HEK293 (cell line): ENCODE results near the gene SENP2.

ENCODE experiments used
- CTCF ChIA-PET: fragments of 350-600 bp; formaldehyde crosslinking; extraction: SDS; loops from one replicate; lab custom pipeline; 2021; ENCODE audit warnings: antibody characterized with exemption; lab: Yijun Ruan, JAX
- POLR2A ChIA-PET: fragments of 300-600 bp; formaldehyde crosslinking; extraction: SDS; loops from one replicate; lab custom pipeline; 2020; ENCODE audit warnings: antibody characterized with exemption, inconsistent platforms; lab: Yijun Ruan, JAX
- H3K27ac ChIP-seq: fragments of 200-500 bp; sonication (Bioruptor generic); 2 replicates; pipeline ENCODE4 v1.5.1; 2014; ENCODE audit warnings: low read depth, low read length, control low read depth, inconsistent platforms; ENCODE audit errors: extremely low read depth
- H3K36me3 ChIP-seq, 2 experiments: fragments of 200-500 bp in 1 of 2; sonication (Bioruptor generic) in 1 of 2; 1 replicate in 1 of 2; 2 replicates in 1 of 2; pipeline ENCODE4 v1.5.1; 2014 to 2017; ENCODE audit warnings: inconsistent platforms in 2 of 2, low read length in 2 of 2; ENCODE audit not compliant: control insufficient read depth in 2 of 2, insufficient read depth in 1 of 2
- H3K4me1 ChIP-seq: fragments of 200-500 bp; sonication (Bioruptor generic); 2 replicates; pipeline ENCODE4 v1.5.1; 2014; ENCODE audit warnings: mild to moderate bottlenecking, low read length, inconsistent platforms; ENCODE audit not compliant: control insufficient read depth, insufficient read depth
- H3K4me3 ChIP-seq: 2 replicates; pipeline ENCODE4 v1.5.1; 2011; ENCODE audit warnings: low read depth, mild to moderate bottlenecking, control low read depth, low read length, moderate library complexity
- H3K9me3 ChIP-seq: fragments of 200-500 bp; sonication (Bioruptor generic); 2 replicates; pipeline ENCODE4 v1.5.1; 2014; ENCODE audit warnings: low read depth, low read length, inconsistent platforms; ENCODE audit not compliant: control insufficient read depth, insufficient read depth
- BCL11A ChIP-seq: fragments of 450-650 bp; formaldehyde crosslinking; IDR thresholded peaks from 2 replicates; pipeline ENCODE4 v1.5.1; 2016; ENCODE audit warnings: low read depth, missing biosample characterization, missing genetic modification characterization
- ZBTB17 ChIP-seq: fragments of 450-650 bp; formaldehyde crosslinking; IDR thresholded peaks from 2 replicates; pipeline ENCODE4 v1.5.1; 2016; ENCODE audit warnings: missing biosample characterization, missing genetic modification characterization
- ZFP37 ChIP-seq: fragments of 450-650 bp; formaldehyde crosslinking; IDR thresholded peaks from 2 replicates; pipeline ENCODE4 v1.5.1; 2016; ENCODE audit warnings: missing biosample characterization, missing genetic modification characterization
- ZNF112 ChIP-seq: fragments of 450-650 bp; formaldehyde crosslinking; IDR thresholded peaks from 2 replicates; pipeline ENCODE4 v1.5.0; 2017; ENCODE audit warnings: missing biosample characterization, missing genetic modification characterization
- ZNF335 ChIP-seq: fragments of 450-650 bp; formaldehyde crosslinking; conservative IDR thresholded peaks from 2 replicates; pipeline ENCODE4 v1.5.1; 2016; ENCODE audit warnings: missing biosample characterization, missing genetic modification characterization
- ZNF391 ChIP-seq: fragments of 450-650 bp; formaldehyde crosslinking; IDR thresholded peaks from 2 replicates; pipeline ENCODE4 v1.5.1; 2016; ENCODE audit warnings: low read depth, missing biosample characterization, missing genetic modification characterization, borderline replicate concordance
- ZNF585B ChIP-seq: fragments of 450-650 bp; formaldehyde crosslinking; IDR thresholded peaks from 2 replicates; pipeline ENCODE4 v1.5.1; 2016; ENCODE audit warnings: missing biosample characterization, missing genetic modification characterization
- ZNF623 ChIP-seq: fragments of 450-650 bp; formaldehyde crosslinking; IDR thresholded peaks from 2 replicates; pipeline ENCODE4 v1.5.1; 2016; ENCODE audit warnings: missing biosample characterization, missing genetic modification characterization
- ZSCAN23 ChIP-seq: fragments of 450-650 bp; formaldehyde crosslinking; IDR thresholded peaks from 2 replicates; pipeline ENCODE4 v1.5.1; 2016; ENCODE audit warnings: missing biosample characterization, missing genetic modification characterization
- TF ChIP-seq, protein P1 (sequence below): fragments of 450-650 bp; formaldehyde crosslinking; IDR thresholded peaks from 2 replicates; pipeline ENCODE4 v1.5.1; 2016; ENCODE audit warnings: missing biosample characterization, missing genetic modification characterization
- TF ChIP-seq, protein P2 (sequence below): fragments of 450-650 bp; formaldehyde crosslinking; IDR thresholded peaks from 2 replicates; pipeline ENCODE4 v1.5.1; 2016; ENCODE audit warnings: missing biosample characterization, missing genetic modification characterization

Gene SENP2

DNA sequence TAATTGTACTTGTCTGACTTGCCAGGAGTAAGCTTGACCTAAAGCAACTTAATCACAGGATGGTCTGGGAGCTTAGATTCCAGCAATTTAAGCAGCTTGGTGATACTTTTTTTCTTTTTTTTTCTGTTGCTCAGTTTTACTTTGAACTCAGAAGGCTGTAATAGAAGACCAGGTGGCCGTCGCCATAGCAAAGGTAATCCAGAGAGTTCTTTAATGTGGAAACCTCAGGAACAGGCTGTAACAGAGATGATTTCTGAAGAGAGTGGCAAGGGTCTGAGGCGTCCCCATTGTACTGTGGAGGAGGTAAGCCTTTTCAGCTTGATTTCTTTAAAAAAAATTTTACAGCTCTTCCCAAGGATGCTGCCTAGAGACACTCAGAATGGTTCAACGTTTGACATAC, 20.1 kb downstream of the SENP2 start:
- POLR2A ChIA-PET = interaction anchor here (0.6 kb wide), 1 partner anchor 11 kb away, joined by 4 read pairs; no protein-coding TSS in a partner anchor
- Histone ChIP-seq H3K36me3 (peaks cover 25 to 76% of the 10 kb centered on the region in 2 experiments; a peak in 2 of 3 replicates), H3K27ac (no peak overlapping the region), H3K9me3 (no peaks in the 10 kb centered on the region), H3K4me1 (no peaks in the 10 kb centered on the region), H3K4me3 (no peak overlapping the region)
- CTCF ChIA-PET = interaction anchor here (0.6 to 0.7 kb wide), 2 partner anchors 9 to 959 kb away, joined by 3 read pairs; no protein-coding TSS in a partner anchor
- no peak for TF ChIP-seq ZNF623 (tag by site-specific recombination)

DNA sequence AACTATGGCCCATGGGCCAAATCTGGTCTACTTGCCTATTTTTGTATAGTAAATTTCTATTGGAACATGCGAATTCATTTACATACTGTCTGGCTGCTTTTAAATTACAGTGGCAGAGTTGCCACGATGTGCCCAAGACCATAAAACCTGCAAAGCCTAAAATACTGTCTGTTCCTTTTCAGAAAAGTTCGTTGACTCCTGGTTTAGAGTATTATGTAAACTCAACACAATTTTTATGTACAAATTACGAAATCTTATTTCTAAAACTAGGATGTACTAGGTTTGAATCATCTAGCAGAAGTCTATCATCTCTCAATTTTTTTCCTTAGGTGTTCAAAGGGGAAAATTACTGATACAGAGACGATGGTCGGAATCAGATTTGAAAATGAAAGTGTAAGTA, 26.9 kb downstream of the SENP2 start:
- TF ChIP-seq ZNF391 (tag by site-specific recombination) (no peak), ZNF585B (tag by site-specific recombination) (no peak), ZNF335 (tag by site-specific recombination) (no peak)
- TF ChIP-seq, protein P1, sequence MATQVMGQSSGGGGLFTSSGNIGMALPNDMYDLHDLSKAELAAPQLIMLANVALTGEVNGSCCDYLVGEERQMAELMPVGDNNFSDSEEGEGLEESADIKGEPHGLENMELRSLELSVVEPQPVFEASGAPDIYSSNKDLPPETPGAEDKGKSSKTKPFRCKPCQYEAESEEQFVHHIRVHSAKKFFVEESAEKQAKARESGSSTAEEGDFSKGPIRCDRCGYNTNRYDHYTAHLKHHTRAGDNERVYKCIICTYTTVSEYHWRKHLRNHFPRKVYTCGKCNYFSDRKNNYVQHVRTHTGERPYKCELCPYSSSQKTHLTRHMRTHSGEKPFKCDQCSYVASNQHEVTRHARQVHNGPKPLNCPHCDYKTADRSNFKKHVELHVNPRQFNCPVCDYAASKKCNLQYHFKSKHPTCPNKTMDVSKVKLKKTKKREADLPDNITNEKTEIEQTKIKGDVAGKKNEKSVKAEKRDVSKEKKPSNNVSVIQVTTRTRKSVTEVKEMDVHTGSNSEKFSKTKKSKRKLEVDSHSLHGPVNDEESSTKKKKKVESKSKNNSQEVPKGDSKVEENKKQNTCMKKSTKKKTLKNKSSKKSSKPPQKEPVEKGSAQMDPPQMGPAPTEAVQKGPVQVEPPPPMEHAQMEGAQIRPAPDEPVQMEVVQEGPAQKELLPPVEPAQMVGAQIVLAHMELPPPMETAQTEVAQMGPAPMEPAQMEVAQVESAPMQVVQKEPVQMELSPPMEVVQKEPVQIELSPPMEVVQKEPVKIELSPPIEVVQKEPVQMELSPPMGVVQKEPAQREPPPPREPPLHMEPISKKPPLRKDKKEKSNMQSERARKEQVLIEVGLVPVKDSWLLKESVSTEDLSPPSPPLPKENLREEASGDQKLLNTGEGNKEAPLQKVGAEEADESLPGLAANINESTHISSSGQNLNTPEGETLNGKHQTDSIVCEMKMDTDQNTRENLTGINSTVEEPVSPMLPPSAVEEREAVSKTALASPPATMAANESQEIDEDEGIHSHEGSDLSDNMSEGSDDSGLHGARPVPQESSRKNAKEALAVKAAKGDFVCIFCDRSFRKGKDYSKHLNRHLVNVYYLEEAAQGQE = no peak
- CTCF ChIA-PET = no interaction called here
- Histone ChIP-seq H3K4me3 (no peak overlapping the region), H3K27ac (no peak overlapping the region), H3K9me3 (no peaks in the 10 kb centered on the region), H3K36me3 (peaks cover 13 to 85% of the 10 kb centered on the region in 2 experiments), H3K4me1 (no peaks in the 10 kb centered on the region)
- POLR2A ChIA-PET = no interaction called here

DNA sequence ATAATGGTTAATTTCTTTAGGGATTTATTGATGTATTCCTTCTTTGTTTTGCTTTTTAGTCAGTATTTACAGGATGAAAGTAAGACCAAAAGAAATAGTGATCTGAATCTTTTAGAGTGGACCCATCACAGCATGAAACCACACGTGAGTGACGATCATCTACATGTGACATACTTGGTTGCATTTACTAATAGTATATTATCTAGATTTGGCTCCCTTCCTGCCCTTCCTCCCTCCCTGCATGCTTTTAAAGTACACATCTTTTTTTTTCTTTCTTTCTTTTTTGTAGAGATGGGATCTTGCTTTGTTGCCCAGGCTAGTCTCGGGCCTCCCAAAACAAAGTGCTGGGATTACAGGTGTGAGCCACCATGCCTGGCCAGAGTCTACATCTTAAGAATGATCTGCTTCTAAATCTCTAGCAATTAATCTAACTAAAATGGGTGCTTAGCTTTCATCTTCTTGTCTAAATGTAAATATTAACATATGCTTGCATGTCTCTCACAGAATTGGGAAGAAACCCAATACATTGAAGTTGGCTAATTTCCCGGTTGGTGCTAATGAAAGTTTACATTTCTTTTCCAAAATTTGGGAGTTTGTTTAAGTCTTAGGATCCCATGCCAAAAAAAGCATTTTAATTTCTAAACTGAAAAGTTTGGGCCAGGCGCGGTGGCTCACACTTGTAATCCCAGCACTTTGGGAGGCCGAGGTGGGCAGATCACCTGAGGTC, 38.0 kb downstream of the SENP2 start:
- CTCF ChIA-PET = interaction anchor here (0.6 kb wide), 1 partner anchor 16 kb away, joined by 3 read pairs; no protein-coding TSS in a partner anchor
- H3K36me3 ChIP-seq = peaks cover 12 to 62% of the 10 kb centered on the region in 2 experiments
- TF ChIP-seq, protein P2, sequence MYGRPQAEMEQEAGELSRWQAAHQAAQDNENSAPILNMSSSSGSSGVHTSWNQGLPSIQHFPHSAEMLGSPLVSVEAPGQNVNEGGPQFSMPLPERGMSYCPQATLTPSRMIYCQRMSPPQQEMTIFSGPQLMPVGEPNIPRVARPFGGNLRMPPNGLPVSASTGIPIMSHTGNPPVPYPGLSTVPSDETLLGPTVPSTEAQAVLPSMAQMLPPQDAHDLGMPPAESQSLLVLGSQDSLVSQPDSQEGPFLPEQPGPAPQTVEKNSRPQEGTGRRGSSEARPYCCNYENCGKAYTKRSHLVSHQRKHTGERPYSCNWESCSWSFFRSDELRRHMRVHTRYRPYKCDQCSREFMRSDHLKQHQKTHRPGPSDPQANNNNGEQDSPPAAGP (tag by site-specific recombination) = no peak
- TF ChIP-seq BCL11A (tag by site-specific recombination) (no peak), ZSCAN23 (tag by site-specific recombination) (no peak), ZFP37 (tag by site-specific recombination) (no peak)

DNA sequence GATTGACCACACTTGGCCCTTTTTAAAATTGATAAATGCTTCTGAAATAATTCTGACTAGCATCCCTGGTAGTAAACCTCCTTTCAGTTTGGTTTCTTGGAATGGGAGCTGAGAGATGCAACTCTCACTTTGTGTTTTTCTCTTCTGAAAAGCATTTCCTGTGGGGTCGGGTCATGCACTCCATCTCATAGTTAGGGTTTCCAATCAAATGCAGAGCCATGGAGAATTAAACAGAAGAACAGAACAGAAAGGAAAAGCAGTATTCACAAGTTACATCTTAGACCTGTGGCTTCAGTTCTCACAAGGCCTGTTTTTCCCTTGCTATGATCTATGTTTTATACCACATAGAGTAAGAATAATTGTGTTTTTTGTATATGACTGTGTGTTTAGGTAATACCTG, 39.7 kb downstream of the SENP2 start:
- Histone ChIP-seq H3K4me1 (no peaks in the 10 kb centered on the region), H3K9me3 (no peaks in the 10 kb centered on the region), H3K27ac (no peak overlapping the region), H3K4me3 (no peak overlapping the region), H3K36me3 (peaks cover 1 to 65% of the 10 kb centered on the region in 2 experiments)
- TF ChIP-seq ZNF112 (tag by site-specific recombination) (no peak), ZBTB17 (tag by site-specific recombination) (0 out of 2 replicates have a peak, but pooled peaks have one; percentile 32)
- ChIA-PET CTCF (interaction anchor here (1.6 kb wide), 1 partner anchor 35 kb away, joined by 4 read pairs; no protein-coding TSS in a partner anchor), POLR2A (no interaction called here)

More for the DNA sequence above, 38.0 kb downstream of the SENP2 start:
- POLR2A ChIA-PET = no interaction called here
- Histone ChIP-seq H3K9me3 (no peaks in the 10 kb centered on the region), H3K4me3 (no peak overlapping the region), H3K4me1 (no peaks in the 10 kb centered on the region), H3K27ac (no peak overlapping the region)
